Stimulated activated CD4-positive, alpha-beta T cell treated with anti-CD3 and anti-CD28 coated beads, Interleukin-2, amount 100 ng/mL, for 4 hours (primary cell): ENCODE data around the gene CCDC28A.

Experiments
- DNase-seq: peaks from one replicate; pipeline ENCODE4 v3.0.0-alpha.2; 2020; ENCODE audit warnings: low read depth

The CCDC28A gene

GRCh38 chr6:138795809-138796603 is 22.4 kb downstream of the CCDC28A start, which contains the start of gene ECT2L:
Gene ECT2L, plus strand, starts transcription at chr6:138796087. Its CDS starts 17,188 bp downstream, at chr6:138813275.
- no peak for DNase-seq

DNA sequence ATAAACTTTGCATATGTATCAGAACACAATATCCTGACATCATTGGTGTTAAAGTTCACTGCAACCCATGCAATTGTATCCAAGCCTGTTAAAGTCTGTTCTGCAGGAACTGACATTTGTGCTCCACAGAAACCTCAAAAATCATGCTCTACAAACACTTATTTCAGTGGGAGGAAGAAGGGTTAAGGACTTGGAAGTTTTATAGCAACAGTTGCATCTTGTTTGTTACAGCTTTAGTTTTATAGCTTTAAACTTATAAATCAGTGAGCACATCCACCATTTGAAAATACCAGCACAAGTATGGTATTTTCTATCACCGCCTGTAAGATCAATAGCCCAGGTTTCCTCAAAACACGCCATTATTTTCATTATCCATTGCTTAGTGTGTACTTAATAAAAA is 23.2 kb downstream of the CCDC28A start:
- DNase-seq = no peak

DNA sequence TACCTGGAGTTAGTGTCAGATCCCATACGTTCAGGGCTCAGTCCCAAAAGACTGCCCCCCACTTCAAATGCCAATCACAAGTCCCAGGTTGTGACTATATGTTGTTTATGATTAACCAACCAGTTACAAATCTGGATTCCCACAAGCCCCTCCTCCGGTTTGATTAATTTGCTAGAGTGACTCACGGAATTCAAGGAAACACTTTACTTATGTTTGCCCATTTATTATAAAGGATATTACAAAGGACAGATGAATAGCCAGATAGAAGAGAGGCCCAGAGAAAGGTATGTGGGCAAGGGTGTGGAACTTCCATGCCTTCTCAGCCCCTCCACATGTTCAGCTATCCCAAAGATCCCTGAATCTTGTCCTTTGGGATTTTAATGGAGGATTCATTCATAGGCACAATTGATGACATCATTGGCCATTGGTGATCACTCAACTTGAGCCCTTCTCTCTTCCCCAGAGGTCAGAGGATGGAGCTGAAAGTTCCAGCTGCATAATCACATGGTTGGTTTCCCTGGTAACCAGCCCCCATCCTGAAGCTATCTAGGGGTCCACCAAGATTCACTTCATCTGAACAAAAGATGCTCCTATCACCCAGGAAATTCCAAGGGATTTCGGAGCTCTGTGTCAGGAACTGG is 24.4 kb downstream of the CCDC28A start:
- DNase-seq = no peak

DNA sequence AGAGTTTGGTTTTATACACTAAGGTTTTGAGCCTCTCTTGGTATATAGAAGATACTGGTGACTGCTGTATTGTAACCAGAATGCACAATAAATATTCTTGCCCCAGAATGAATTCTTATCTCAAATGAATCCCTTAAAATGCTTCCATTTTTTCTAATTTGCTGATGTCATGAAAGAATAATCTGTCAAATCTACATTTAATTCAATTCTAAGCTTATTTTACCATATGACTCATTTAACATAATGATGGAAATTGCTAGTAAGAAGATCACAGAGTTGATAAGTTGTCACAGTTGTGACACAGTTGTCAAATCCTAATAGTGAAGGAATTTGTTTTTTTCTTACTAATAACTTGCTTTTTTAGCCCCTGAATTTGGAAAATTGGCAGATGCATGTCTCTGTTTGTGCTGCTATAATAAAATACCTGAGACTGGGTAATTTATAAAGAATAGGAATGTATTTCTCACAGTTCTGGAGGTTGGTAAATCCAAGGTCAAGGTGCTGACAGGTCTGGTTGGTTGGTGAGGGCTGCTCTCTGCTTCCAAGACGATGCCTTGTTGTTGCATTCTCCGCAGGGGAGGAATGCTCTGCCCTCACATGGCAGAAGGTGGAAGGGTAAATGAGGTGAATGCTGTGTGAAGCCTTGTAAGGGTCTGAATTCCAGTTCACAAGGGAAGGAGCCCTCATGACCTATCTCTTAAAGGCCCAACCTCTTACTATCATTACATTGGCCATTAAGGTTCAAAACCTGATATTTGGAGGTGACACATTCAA is 27.0 kb downstream of the CCDC28A start:
- DNase-seq = no peak

GRCh38 chr6:138803331-138803730 is 29.8 kb downstream of the CCDC28A start:
- no peak for DNase-seq

GRCh38 chr6:138803861-138804260 is 30.3 kb downstream of the CCDC28A start:
- no peak for DNase-seq

DNA sequence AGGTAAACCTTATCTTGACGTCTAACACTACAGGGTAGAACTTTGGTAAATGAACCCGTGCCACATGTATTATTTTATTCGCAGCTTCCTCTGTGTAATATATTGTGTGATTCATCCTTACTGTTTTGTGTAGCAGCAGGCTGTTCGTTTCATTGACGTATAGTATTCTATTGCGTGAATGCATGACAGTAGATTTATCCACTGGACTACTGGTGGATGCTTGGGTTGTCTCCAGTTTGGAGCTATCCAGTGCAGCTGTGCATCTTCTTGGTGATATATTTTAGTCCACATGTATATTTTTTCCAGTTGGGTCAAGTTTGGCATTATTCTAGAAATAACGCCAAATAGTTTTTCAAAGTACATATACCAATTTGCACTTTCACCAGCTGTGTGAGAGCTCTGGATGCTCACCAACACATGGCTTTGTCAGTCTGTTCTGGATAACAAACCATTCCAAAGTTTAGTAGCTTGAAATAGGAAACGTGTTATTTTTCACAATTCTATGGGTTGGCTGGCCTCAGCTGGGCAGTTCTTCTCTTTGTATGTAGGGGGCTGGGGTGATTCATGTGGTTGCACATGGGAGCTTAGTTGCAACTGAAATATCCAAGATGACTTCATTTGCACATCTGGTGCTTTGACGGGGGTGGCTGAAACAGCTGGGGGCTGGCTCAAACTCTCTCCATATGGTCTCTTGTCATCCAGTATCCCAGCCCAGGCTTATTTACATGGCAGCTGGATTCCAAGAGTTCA is 31.6 kb downstream of the CCDC28A start:
- no peak for DNase-seq

GRCh38 chr6:138806889-138807288 is 33.3 kb downstream of the CCDC28A start:
- no peak for DNase-seq

- no peak for DNase-seq
These were observed 36.1 kb downstream of the CCDC28A start for GRCh38 chr6:138809677-138810076.

GRCh38 chr6:138811866-138812265 is 38.3 kb downstream of the CCDC28A start:
- no peak for DNase-seq

- no peak for DNase-seq
These were observed 40.7 kb downstream of the CCDC28A start for GRCh38 chr6:138814179-138814834.

DNA sequence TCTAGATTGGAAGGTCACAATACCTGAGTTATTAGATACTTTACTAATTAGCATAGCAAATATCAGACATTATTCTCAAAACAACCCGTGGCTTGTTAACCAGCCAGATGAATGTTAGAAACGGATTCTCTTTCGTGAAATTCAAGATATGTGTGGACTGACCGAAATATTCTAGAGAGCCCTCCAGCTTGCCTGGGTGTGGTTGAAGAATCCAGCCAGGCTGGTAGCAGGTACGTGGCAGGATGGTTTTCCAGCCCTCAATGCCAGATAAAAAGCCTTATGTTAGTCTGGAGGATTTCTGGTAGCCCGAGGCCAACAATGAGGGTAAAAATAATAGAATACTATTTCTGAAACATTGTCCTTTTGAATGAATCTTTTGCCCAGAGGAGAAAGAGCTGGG is 41.7 kb downstream of the CCDC28A start:
- DNase-seq = no peak

- DNase-seq = no peak
These were observed 42.4 kb downstream of the CCDC28A start for GRCh38 chr6:138815797-138816528.

DNA sequence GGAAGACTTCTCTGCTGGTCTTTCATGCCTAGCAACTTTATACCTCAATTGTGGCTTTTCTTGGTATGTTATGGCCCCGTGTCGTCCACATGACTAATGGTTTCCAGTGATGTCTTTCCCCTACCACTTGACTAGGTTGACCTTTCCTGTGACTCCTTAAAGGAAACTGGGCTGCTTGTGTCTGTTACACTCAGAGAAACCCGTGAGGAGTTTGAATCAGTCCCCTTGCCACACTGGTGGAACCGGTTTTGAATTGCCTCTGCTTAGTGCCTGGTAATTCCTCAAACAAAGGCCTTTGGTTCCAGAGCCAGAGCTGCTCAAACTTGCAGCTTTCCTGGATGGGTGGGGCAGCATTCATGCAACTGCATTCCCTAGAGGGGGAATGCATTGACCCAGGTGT is 44.2 kb downstream of the CCDC28A start:
- DNase-seq = no peak

GRCh38 chr6:138818496-138819194 is 45.1 kb downstream of the CCDC28A start:
- no peak for DNase-seq

GRCh38 chr6:138821519-138821918 is 48.0 kb downstream of the CCDC28A start:
- no peak for DNase-seq

- DNase-seq = no peak
These were observed 51.0 kb downstream of the CCDC28A start for GRCh38 chr6:138824482-138825144.

DNA sequence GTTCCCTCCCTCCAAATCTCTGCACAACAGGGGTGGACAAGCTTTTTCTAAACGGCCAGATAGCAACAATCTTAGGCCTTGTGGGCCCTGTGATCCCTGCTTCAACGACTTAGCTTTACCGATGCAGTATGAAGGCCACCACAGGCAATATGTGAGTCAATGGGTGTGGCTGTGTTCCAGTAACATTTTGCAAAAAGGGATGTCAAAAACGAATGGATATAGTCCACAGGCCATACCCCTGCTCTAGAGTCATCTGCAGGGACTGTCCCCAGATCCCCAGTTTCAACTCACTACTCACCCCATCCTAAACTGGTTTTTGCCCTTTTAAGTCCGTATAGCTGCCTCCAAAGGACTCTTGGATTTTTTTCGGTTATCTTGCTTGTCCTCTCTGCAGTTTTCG is 56.7 kb downstream of the CCDC28A start:
- DNase-seq = no peak

DNA sequence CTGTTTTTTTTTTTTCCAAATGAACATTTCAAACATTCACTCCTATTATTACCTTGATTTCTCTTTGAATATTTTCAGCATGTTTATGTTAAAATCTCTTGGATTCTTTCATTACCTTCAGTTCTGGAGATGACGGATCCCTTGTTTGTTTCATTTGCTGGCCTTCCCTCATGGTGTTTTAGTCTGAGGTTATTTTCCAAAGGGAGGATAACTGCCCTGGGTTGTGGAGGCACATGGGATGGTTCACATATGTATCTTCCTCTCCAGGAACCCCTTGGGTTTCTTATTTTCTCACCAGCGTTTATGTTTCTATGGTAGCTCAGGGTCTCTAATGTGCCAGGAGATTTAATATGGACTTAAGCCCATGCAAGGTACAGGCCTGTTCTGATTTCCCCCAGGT is 58.6 kb downstream of the CCDC28A start:
- DNase-seq = no peak
